DMS114 treated with DMSO at 0.1 percent for 48 hours (cell line): ENCODE results near the gene CENPP.

ENCODE experiments used
- DNase-seq: peaks from one replicate; lab custom pipeline; 2025; ENCODE audit not compliant: unreplicated experiment; lab: John Stamatoyannopoulos, UW

The CENPP gene

GRCh38 chr9:92634712-92635605 lies 309.2 kb downstream of the CENPP start:
- DNase-seq: peak; percentile 10

- DNase-seq: no peak
Observed at GRCh38 chr9:92635760-92636159, 310.0 kb downstream of the CENPP start.

GRCh38 chr9:92636627-92637026 lies 310.9 kb downstream of the CENPP start:
- DNase-seq: no peak

GRCh38 chr9:92637326-92637725 lies 311.6 kb downstream of the CENPP start:
- no peak for DNase-seq

GRCh38 chr9:92637886-92638620 lies 312.3 kb downstream of the CENPP start:
- DNase-seq: no peak

GRCh38 chr9:92638621-92639101 lies 312.9 kb downstream of the CENPP start:
- DNase-seq: no peak

GRCh38 chr9:92639124-92639523 lies 313.4 kb downstream of the CENPP start:
- DNase-seq: no peak

- DNase-seq: no peak
Observed at GRCh38 chr9:92639791-92640271, 314.1 kb downstream of the CENPP start.

GRCh38 chr9:92640398-92641091 lies 314.8 kb downstream of the CENPP start:
- no peak for DNase-seq

- no peak for DNase-seq
Observed at GRCh38 chr9:92641092-92641809, 315.5 kb downstream of the CENPP start.

- DNase-seq: no peak
Observed at GRCh38 chr9:92642041-92642451, 316.3 kb downstream of the CENPP start.

- DNase-seq: no peak
Observed at GRCh38 chr9:92642564-92642963, 316.8 kb downstream of the CENPP start.

- no peak for DNase-seq
Observed at GRCh38 chr9:92644278-92644677, 318.5 kb downstream of the CENPP start.

GRCh38 chr9:92645041-92645440 lies 319.3 kb downstream of the CENPP start:
- no peak for DNase-seq

- no peak for DNase-seq
Observed at GRCh38 chr9:92647671-92648473, 322.1 kb downstream of the CENPP start.

- no peak for DNase-seq
Observed at GRCh38 chr9:92648474-92648971, 322.8 kb downstream of the CENPP start.

- no peak for DNase-seq
Observed at GRCh38 chr9:92649007-92649406, 323.3 kb downstream of the CENPP start.

- DNase-seq: no peak
Observed at GRCh38 chr9:92650296-92650695, 324.5 kb downstream of the CENPP start.

GRCh38 chr9:92650839-92651621 lies 325.3 kb downstream of the CENPP start:
- no peak for DNase-seq
